Measurements from ENCODE around the gene NDUFB6.
"Not testable (repeated sequence)": the region's sequence is repeated elsewhere in the genome, so short reads cannot be mapped to it uniquely, and the experiment has no call there.

Gene NDUFB6

GRCh38 chr9:32572900-32573523, at the start of gene NDUFB6:
Gene NDUFB6, minus strand, starts transcription at chr9:32573159. Its CDS starts 99 bp downstream, at chr9:32573060.
- DNase-seq (ENCODE audit: low read depth) = peak; percentile 94

GRCh38 chr9:32618261-32618660, 45.3 kb upstream of the NDUFB6 start:
- no peak for DNase-seq (ENCODE audit: low read depth)

- DNase-seq (ENCODE audit: low read depth) = no peak
These were observed 33.9 kb upstream of the NDUFB6 start for GRCh38 chr9:32606811-32607210.

GRCh38 chr9:32603914-32604852, 31.2 kb upstream of the NDUFB6 start:
- DNase-seq (ENCODE audit: low read depth) = no peak

GRCh38 chr9:32599021-32599420, 26.1 kb upstream of the NDUFB6 start:
- DNase-seq (ENCODE audit: low read depth) = not testable (repeated sequence)

GRCh38 chr9:32596936-32597335, 24.0 kb upstream of the NDUFB6 start:
- DNase-seq (ENCODE audit: low read depth) = no peak

- no peak for DNase-seq (ENCODE audit: low read depth)
These were observed 23.3 kb upstream of the NDUFB6 start for GRCh38 chr9:32596096-32596865.

- DNase-seq (ENCODE audit: low read depth) = no peak
These were observed 17.9 kb upstream of the NDUFB6 start for GRCh38 chr9:32590898-32591297.

- DNase-seq (ENCODE audit: low read depth) = no peak
These were observed 17.5 kb upstream of the NDUFB6 start for GRCh38 chr9:32590476-32590875.

- no peak for DNase-seq (ENCODE audit: low read depth)
These were observed 16.2 kb upstream of the NDUFB6 start for GRCh38 chr9:32589083-32589723.

- DNase-seq (ENCODE audit: low read depth) = no peak
These were observed 14.9 kb upstream of the NDUFB6 start for GRCh38 chr9:32587901-32588300.

GRCh38 chr9:32584784-32585183, 11.8 kb upstream of the NDUFB6 start:
- DNase-seq (ENCODE audit: low read depth) = no peak

GRCh38 chr9:32581512-32582143, 8.7 kb upstream of the NDUFB6 start:
- DNase-seq (ENCODE audit: low read depth) = no peak

GRCh38 chr9:32580631-32581300, 7.8 kb upstream of the NDUFB6 start:
- no peak for DNase-seq (ENCODE audit: low read depth)

GRCh38 chr9:32579706-32580331, 6.9 kb upstream of the NDUFB6 start:
- DNase-seq (ENCODE audit: low read depth) = peak; percentile 73

- DNase-seq (ENCODE audit: low read depth) = no peak
These were observed 6.0 kb upstream of the NDUFB6 start for GRCh38 chr9:32578976-32579375.

GRCh38 chr9:32577316-32577715, 4.4 kb upstream of the NDUFB6 start:
- no peak for DNase-seq (ENCODE audit: low read depth)

GRCh38 chr9:32574858-32575257, 1.9 kb upstream of the NDUFB6 start:
- no peak for DNase-seq (ENCODE audit: low read depth)

- no peak for DNase-seq (ENCODE audit: low read depth)
These were observed 862 bp upstream of the NDUFB6 start for GRCh38 chr9:32573821-32574220.
